K562 (cell line): ENCODE data around the gene SELPLG. TPM values are rescaled to one million over a fixed set of nuclear protein-coding genes. Genes with fewer than 3 reads are reported as not detected.
A peak's percentile ranks its signal among the peaks of the same experiment; 100 is the strongest.

ENCODE experiments used
- ATAC-seq: fragments of 200-7000 bp; cut with Tn5 transposase; 3 replicates; pipeline ENCODE4 v1.9.1; 2020; ENCODE audit warnings: moderate library complexity
- BruUV-seq: library from RNA; stranded (reverse); fragments of 400-500 nt; replicated peaks from 2 replicates; lab custom pipeline; 2021; lab: Mats Ljungman, UMichigan
- CTCF ChIA-PET: fragments of 300-600 bp; formaldehyde crosslinking; extraction: SDS; loops from one replicate; lab custom pipeline; 2021; ENCODE audit warnings: low intra/inter-chr PET ratio; lab: Yijun Ruan, JAX
- POLR2A ChIA-PET: fragments of 300-600, 350-650 bp; sonication (Branson Sonifier 250); formaldehyde crosslinking; extraction: SDS; loops from one replicate; lab custom pipeline; 2021; ENCODE audit warnings: antibody characterized with exemption, inconsistent platforms; lab: Yijun Ruan, JAX
- DNase-seq, 4 experiments: peaks; one replicate each; pipeline versions ENCODE4 v3.0.0 to v3.0.0-alpha.2; 2011 to 2018; ENCODE audit warnings: low spot score in 3 of 4, mixed read lengths in 3 of 4; ENCODE audit errors: extremely low read depth in 1 of 4
- FAIRE-seq: peaks from 2 replicates; lab custom pipeline; 2011; peaks lifted over from hg19 to GRCh38; lab: Jason Lieb, UNC
- H2AFZ ChIP-seq: 2 replicates; pipeline ENCODE4 v1.6.0; 2011; ENCODE audit warnings: low read depth, low read length, control low read depth, inconsistent platforms
- H3K27ac ChIP-seq: fragments of 200-600 bp; 3 replicates; pipeline ENCODE4 v1.8.0; 2011; ENCODE audit warnings: low read depth, mild to moderate bottlenecking, control low read depth, inconsistent platforms, low read length, moderate library complexity, mixed read lengths; ENCODE audit errors: extremely low read depth
- H3K27me3 ChIP-seq, 2 experiments: fragments of 300-600 bp in 1 of 2; 2 replicates in 1 of 2; 3 replicates in 1 of 2; pipeline versions ENCODE4 v1.6.0 to v1.8.0; 2011; ENCODE audit warnings: inconsistent platforms in 2 of 2, low read length in 2 of 2, mild to moderate bottlenecking in 1 of 2, mixed read lengths in 1 of 2, moderate library complexity in 1 of 2; ENCODE audit not compliant: control insufficient read depth in 2 of 2, insufficient read depth in 2 of 2
- H3K36me3 ChIP-seq: fragments of 300-600 bp; 3 replicates; pipeline ENCODE4 v1.8.0; 2011; ENCODE audit warnings: mild to moderate bottlenecking, low read length, inconsistent platforms; ENCODE audit not compliant: control insufficient read depth, insufficient read depth
- H3K4me1 ChIP-seq, 2 experiments: fragments of 200-600 bp in 1 of 2; replicated peaks in 1 of 2; 2 replicates in 1 of 2; 3 replicates in 1 of 2; pipeline versions ENCODE4 v1.5.1 to v1.8.0; 2011; ENCODE audit warnings: inconsistent platforms in 2 of 2, low read length in 2 of 2, mild to moderate bottlenecking in 1 of 2, mixed read lengths in 1 of 2, moderate library complexity in 1 of 2; ENCODE audit not compliant: control insufficient read depth in 2 of 2, insufficient read depth in 2 of 2
- H3K4me2 ChIP-seq: 2 replicates; pipeline ENCODE4 v1.6.1; 2011; ENCODE audit warnings: low read length, control low read depth, inconsistent platforms, mixed read lengths; ENCODE audit not compliant: insufficient read depth
- H3K4me3 ChIP-seq: fragments of 200-600 bp; sonication (generic), shearing (Covaris generic); 2 replicates; pipeline ENCODE4 v1.5.1; 2016; ENCODE audit warnings: control low read depth, inconsistent platforms
- H3K79me2 ChIP-seq: fragments of 200-600 bp; 3 replicates; pipeline ENCODE4 v1.8.0; 2011; ENCODE audit warnings: low read length, inconsistent platforms; ENCODE audit not compliant: control insufficient read depth, insufficient read depth
- H3K9ac ChIP-seq, 2 experiments: 2 replicates each; pipeline versions ENCODE4 v1.6.0 to v1.6.1; 2011; ENCODE audit warnings: low read depth in 2 of 2, low read length in 2 of 2, control low read depth in 1 of 2, inconsistent platforms in 1 of 2, mild to moderate bottlenecking in 1 of 2, mixed read lengths in 1 of 2; ENCODE audit not compliant: insufficient read depth in 1 of 2
- H3K9me1 ChIP-seq: one replicate; pipeline ENCODE4 v1.6.0; 2011; ENCODE audit warnings: inconsistent platforms, mild to moderate bottlenecking, low read length, moderate library complexity; ENCODE audit not compliant: control insufficient read depth, insufficient read depth
- H3K9me3 ChIP-seq: replicated peaks from 2 replicates; pipeline ENCODE4 v1.5.1; 2011; ENCODE audit warnings: low read depth, low read length, inconsistent platforms; ENCODE audit not compliant: control insufficient read depth, insufficient read depth
- H4K20me1 ChIP-seq: replicated peaks from 2 replicates; pipeline ENCODE4 v1.6.1; 2011; ENCODE audit warnings: low read length, inconsistent platforms, mixed read lengths; ENCODE audit not compliant: control insufficient read depth, insufficient read depth
- CAMTA2 ChIP-seq: fragments of 250-450 bp; sonication (Bioruptor Pico); conservative IDR thresholded peaks from 2 replicates; pipeline ENCODE4 v1.5.1; 2022
- E2F8 ChIP-seq: fragments of 450-650 bp; IDR thresholded peaks from 2 replicates; pipeline ENCODE4 v1.7.1; 2018; ENCODE audit warnings: mild to moderate bottlenecking, low read depth; ENCODE audit not compliant: partially characterized antibody
- ZNF277 ChIP-seq: fragments of 250-450 bp; sonication (Bioruptor Pico); IDR thresholded peaks from 2 replicates; pipeline ENCODE4 v1.8.0; 2022; ENCODE audit warnings: inconsistent platforms, mild to moderate bottlenecking, moderate library complexity, borderline replicate concordance
- ZNF408 ChIP-seq: fragments of 250-450 bp; sonication (Bioruptor Pico); IDR thresholded peaks from 2 replicates; pipeline ENCODE4 v1.4.0; 2020; ENCODE audit warnings: low read depth, mild to moderate bottlenecking, moderate library complexity
- ZNF785 ChIP-seq: fragments of 250-450 bp; sonication (Bioruptor Pico); IDR thresholded peaks from 2 replicates; pipeline ENCODE4 v1.4.0; 2020; ENCODE audit warnings: mild to moderate bottlenecking
- WGBS: fragments of 100-300 bp; shearing (Covaris generic); methylation state at CpG from one replicate; pipeline ENCODE4 v1.1.6; 2016; ENCODE audit warnings: low coverage, mixed read lengths; ENCODE audit not compliant: insufficient coverage; ENCODE audit errors: missing lambda C conversion rate; 5-methylcytosine and 5-hydroxymethylcytosine counted together
- in situ Hi-C: fragments of 300-500 bp; cut with MboI; formaldehyde crosslinking; loops from 4 replicates; pipeline ENCODE4 v1.15.0; 2018; ENCODE audit warnings: inconsistent platforms, mixed read lengths
- intact Hi-C: fragments of 100-400 bp; cut with micrococcal nuclease; formaldehyde crosslinking; loops from 2 replicates; pipeline ENCODE4 v1.14.2; 2022
- polyA plus RNA-seq, 8 experiments: library from polyadenylated mRNA; depleted of rRNA in 4 of 8; stranded (reverse) in 5 of 8; unstranded in 3 of 8; fragments of >200 nt; fragmentation: Nextera tagmentation in 2 of 8; fragmentation: Illumina TruSeq in 1 of 8; extraction: Ambion mirVana in 2 of 8; extraction: Trizol in 1 of 8; gene quantifications; 2 replicates each; pipeline versions ENCODE4 v1.2.1 to v1.2.3, GENCODE V29; 2011 to 2014; ENCODE audit warnings: inconsistent platforms in 1 of 8, missing spikeins in 1 of 8
- total RNA-seq, 7 experiments: library from RNA; depleted of rRNA in 6 of 7; stranded (reverse); fragments of >200 nt in 6 of 7; fragmentation: Illumina TruSeq in 2 of 7; extraction: Trizol in 2 of 7; gene quantifications; 2 replicates each; pipeline versions ENCODE4 v1.2.1 to v1.2.3, GENCODE V29; 2011 to 2021; ENCODE audit warnings: low replicate concordance in 1 of 7

Gene SELPLG
- total and polyA plus RNA-seq, 9 of the 15 experiments (the other 6 are each of a cell fraction or from before 2014, with no cell fraction given): 0.22 to 10.2 (median 1.7) TPM

- TF ChIP-seq ZNF277 (peak; percentile 57; the same call in 1 of the 2 replicates), CAMTA2 (CRISPR knock-in tag) (no peak), E2F8 (no peak), ZNF785 (CRISPR knock-in tag) (no peak), ZNF408 (CRISPR knock-in tag) (0 out of 2 replicates have a peak, but pooled peaks have one; percentile 32)
- BruUV-seq: no TSS peak
- intact Hi-C loops: no loop called here
Observed at GRCh38 chr12:108676707-108677106, 43.0 kb upstream of the SELPLG start.

More at GRCh38 chr12:108676707-108677106, 43.0 kb upstream of the SELPLG start:
- no peak overlapping the region for H3K9ac ChIP-seq
- H3K9me1 ChIP-seq: no peaks in the 10 kb centered on the region
- no peak overlapping the region for H2AFZ ChIP-seq
- H3K79me2 ChIP-seq: peaks cover 71% of the 10 kb centered on the region
- CTCF ChIA-PET: no interaction called here
- H3K9me3 ChIP-seq: no peaks in the 10 kb centered on the region
- POLR2A ChIA-PET: no interaction called here
- ATAC-seq (no peak), FAIRE-seq (no peak), DNase-seq (no peak)
- H3K36me3 ChIP-seq: peaks cover 75% of the 10 kb centered on the region
- H3K4me3 ChIP-seq: no peak overlapping the region
- H3K4me1 ChIP-seq: peaks cover 0 to 10% of the 10 kb centered on the region in 2 experiments; a peak in 3 of 5 replicates
- H3K27ac ChIP-seq: no peak overlapping the region
- H3K4me2 ChIP-seq: no peak overlapping the region
- H3K27me3 ChIP-seq: no peaks in the 10 kb centered on the region
- 97% methylated on average over 4 of the region's 5 CpGs for WGBS
- H4K20me1 ChIP-seq: no peaks in the 10 kb centered on the region
- in situ Hi-C loops: no loop called here
